Mesothelial cell of epicardium (in vitro differentiated cells): Measurements from ENCODE around the gene PTPRR. TPM values are rescaled to one million over a fixed set of nuclear protein-coding genes. Genes with fewer than 3 reads are reported as not detected.

ENCODE experiments used
- DNase-seq, 2 experiments: peaks; one replicate each; pipeline ENCODE4 v3.0.0; 2021; ENCODE audit warnings: low spot score in 2 of 2; ENCODE audit not compliant: unreplicated experiment in 2 of 2
- H3K27ac Mint-ChIP-seq: 2 replicates; pipeline ENCODE4 v1.8.0; 2021; ENCODE audit warnings: mixed read lengths
- H3K27me3 Mint-ChIP-seq: 2 replicates; pipeline ENCODE4 v1.8.0; 2021; ENCODE audit warnings: low read depth, mixed read lengths
- H3K36me3 Mint-ChIP-seq: 2 replicates; pipeline ENCODE4 v1.8.0; 2021; ENCODE audit warnings: mixed read lengths
- H3K4me1 Mint-ChIP-seq: 2 replicates; pipeline ENCODE4 v1.8.0; 2021; ENCODE audit warnings: mixed read lengths
- H3K4me3 Mint-ChIP-seq: 2 replicates; pipeline ENCODE4 v1.8.0; 2021; ENCODE audit warnings: mild to moderate bottlenecking, moderate library complexity, mixed read lengths
- H3K9me3 Mint-ChIP-seq: 2 replicates; pipeline ENCODE4 v1.8.0; 2021; ENCODE audit warnings: mixed read lengths
- CTCF ChIP-seq: fragments of 200-600 bp; sonication (generic); IDR thresholded peaks from one replicate; pipeline ENCODE4 v1.5.0; 2021; ENCODE audit warnings: antibody characterized with exemption; ENCODE audit not compliant: unreplicated experiment
- total RNA-seq: library from RNA; stranded (reverse); gene quantifications from 3 replicates; pipeline ENCODE4 v1.2.1, GENCODE V29; 2021

PTPRR gene
- total RNA-seq, 1 donor from 2014 or later, result 0.38 TPM

- peaks cover 26% of the 10 kb centered on the region for H3K27me3 Mint-ChIP-seq
- TF ChIP-seq CTCF, result no peak
- no peak overlapping the region for H3K4me3 Mint-ChIP-seq
- H3K27ac Mint-ChIP-seq, result no peak overlapping the region
- H3K36me3 Mint-ChIP-seq, result no peaks in the 10 kb centered on the region
- peaks cover 12% of the 10 kb centered on the region for H3K9me3 Mint-ChIP-seq
- no peaks in the 10 kb centered on the region for H3K4me1 Mint-ChIP-seq
- DNase-seq, result no peak
Observed at GRCh38 chr12:70626180-70626579, 294.4 kb downstream of the PTPRR start.

GRCh38 chr12:70619471-70620152 lies 300.9 kb downstream of the PTPRR start:
- no peak for TF ChIP-seq CTCF
- Mint-ChIP-seq H3K36me3 (no peaks in the 10 kb centered on the region), H3K27ac (no peak overlapping the region), H3K4me3 (no peak overlapping the region), H3K27me3 (peaks cover 32% of the 10 kb centered on the region), H3K9me3 (no peaks in the 10 kb centered on the region), H3K4me1 (peaks cover 2% of the 10 kb centered on the region)
- no peak for DNase-seq

- H3K27me3 Mint-ChIP-seq, result peaks cover 30% of the 10 kb centered on the region
- peaks cover 2% of the 10 kb centered on the region for H3K4me1 Mint-ChIP-seq
- no peaks in the 10 kb centered on the region for H3K9me3 Mint-ChIP-seq
- no peaks in the 10 kb centered on the region for H3K36me3 Mint-ChIP-seq
- H3K4me3 Mint-ChIP-seq, result no peak overlapping the region
- H3K27ac Mint-ChIP-seq, result no peak overlapping the region
- DNase-seq, result no peak
- no peak for TF ChIP-seq CTCF
Observed at GRCh38 chr12:70618371-70618770, 302.2 kb downstream of the PTPRR start.

- H3K27me3 Mint-ChIP-seq, result peaks cover 29% of the 10 kb centered on the region
- H3K9me3 Mint-ChIP-seq, result no peaks in the 10 kb centered on the region
- H3K4me1 Mint-ChIP-seq, result peaks cover 2% of the 10 kb centered on the region
- no peak overlapping the region for H3K27ac Mint-ChIP-seq
- H3K4me3 Mint-ChIP-seq, result no peak overlapping the region
- DNase-seq, result no peak
- TF ChIP-seq CTCF, result no peak
- no peaks in the 10 kb centered on the region for H3K36me3 Mint-ChIP-seq
Observed at GRCh38 chr12:70617450-70617849, 303.1 kb downstream of the PTPRR start.

GRCh38 chr12:70615174-70615866 lies 305.2 kb downstream of the PTPRR start:
- DNase-seq, result no peak
- TF ChIP-seq CTCF, result no peak
- Mint-ChIP-seq H3K4me3 (no peak overlapping the region), H3K36me3 (no peaks in the 10 kb centered on the region), H3K9me3 (no peaks in the 10 kb centered on the region), H3K27me3 (peaks cover 41% of the 10 kb centered on the region), H3K27ac (no peak overlapping the region), H3K4me1 (peaks cover 13% of the 10 kb centered on the region)
